ENCODE measurements around the gene C10orf105. TPM values are rescaled to one million over a fixed set of nuclear protein-coding genes. Genes with fewer than 3 reads are reported as not detected.
A peak's percentile ranks its signal among the peaks of the same experiment; 100 is the strongest.

C10orf105 gene
- total RNA-seq, 2 experiments from 2014 or later, result 0.24 to 0.41 TPM

GRCh38 chr10:71693377-71693776 is 26.2 kb downstream of the C10orf105 start:
- H3K4me3 Mint-ChIP-seq, result no peak overlapping the region
- DNase-seq, result no peak
- H3K9me3 Mint-ChIP-seq, result no peaks in the 10 kb centered on the region
- no peaks in the 10 kb centered on the region for H3K36me3 Mint-ChIP-seq
- H3K27me3 Mint-ChIP-seq, result no peaks in the 10 kb centered on the region
- H3K4me1 Mint-ChIP-seq, result peaks cover 34% of the 10 kb centered on the region
- H3K27ac Mint-ChIP-seq, result no peak overlapping the region

- Mint-ChIP-seq H3K36me3 (peaks cover 4% of the 10 kb centered on the region), H3K9me3 (peaks cover 5% of the 10 kb centered on the region), H3K4me3 (no peak overlapping the region), H3K27ac (no peak overlapping the region), H3K27me3 (no peaks in the 10 kb centered on the region), H3K4me1 (peaks cover 29% of the 10 kb centered on the region)
- DNase-seq, result no peak
These were observed 26.8 kb downstream of the C10orf105 start for GRCh38 chr10:71692598-71693306.

GRCh38 chr10:71691405-71691804 is 28.2 kb downstream of the C10orf105 start:
- Mint-ChIP-seq H3K4me3 (no peak overlapping the region), H3K36me3 (peaks cover 4% of the 10 kb centered on the region), H3K27ac (no peak overlapping the region), H3K4me1 (peaks cover 18% of the 10 kb centered on the region), H3K9me3 (peaks cover 5% of the 10 kb centered on the region), H3K27me3 (no peaks in the 10 kb centered on the region)
- no peak for DNase-seq

GRCh38 chr10:71690094-71690720 is 29.4 kb downstream of the C10orf105 start:
- Mint-ChIP-seq H3K36me3 (peaks cover 4% of the 10 kb centered on the region), H3K4me3 (no peak overlapping the region), H3K9me3 (peaks cover 5% of the 10 kb centered on the region), H3K27ac (no peak overlapping the region), H3K4me1 (peaks cover 14% of the 10 kb centered on the region), H3K27me3 (no peaks in the 10 kb centered on the region)
- no peak for DNase-seq

GRCh38 chr10:71688256-71688655 is 31.3 kb downstream of the C10orf105 start:
- peaks cover 8% of the 10 kb centered on the region for H3K4me1 Mint-ChIP-seq
- H3K27me3 Mint-ChIP-seq, result no peaks in the 10 kb centered on the region
- peaks cover 4% of the 10 kb centered on the region for H3K36me3 Mint-ChIP-seq
- H3K9me3 Mint-ChIP-seq, result peaks cover 5% of the 10 kb centered on the region
- H3K27ac Mint-ChIP-seq, result peak overlapping the region; percentile 80
- no peak for DNase-seq
- peak overlapping the region; percentile 2 for H3K4me3 Mint-ChIP-seq

GRCh38 chr10:71687480-71687879 is 32.1 kb downstream of the C10orf105 start:
- Mint-ChIP-seq H3K27me3 (no peaks in the 10 kb centered on the region), H3K36me3 (peaks cover 4% of the 10 kb centered on the region), H3K4me1 (peaks cover 8% of the 10 kb centered on the region), H3K9me3 (peaks cover 5% of the 10 kb centered on the region), H3K27ac (no peak overlapping the region), H3K4me3 (no peak overlapping the region)
- no peak for DNase-seq

GRCh38 chr10:71687077-71687476 is 32.5 kb downstream of the C10orf105 start:
- Mint-ChIP-seq H3K36me3 (peaks cover 4% of the 10 kb centered on the region), H3K9me3 (peaks cover 5% of the 10 kb centered on the region), H3K4me3 (no peak overlapping the region), H3K4me1 (peaks cover 8% of the 10 kb centered on the region), H3K27me3 (no peaks in the 10 kb centered on the region), H3K27ac (no peak overlapping the region)
- DNase-seq, result no peak

- Mint-ChIP-seq H3K9me3 (peaks cover 5% of the 10 kb centered on the region), H3K27ac (no peak overlapping the region), H3K4me1 (peaks cover 8% of the 10 kb centered on the region), H3K27me3 (no peaks in the 10 kb centered on the region), H3K4me3 (no peak overlapping the region), H3K36me3 (peaks cover 4% of the 10 kb centered on the region)
- no peak for DNase-seq
These were observed 33.9 kb downstream of the C10orf105 start for GRCh38 chr10:71685554-71686232.

GRCh38 chr10:71684356-71685173 is 35.0 kb downstream of the C10orf105 start:
- no peaks in the 10 kb centered on the region for H3K27me3 Mint-ChIP-seq
- DNase-seq, result peak; percentile 67

GRCh38 chr10:71683301-71683700 is 36.3 kb downstream of the C10orf105 start:
- peaks cover 5% of the 10 kb centered on the region for H3K9me3 Mint-ChIP-seq
- no peak for DNase-seq
- no peak overlapping the region for H3K27ac Mint-ChIP-seq
- no peak overlapping the region for H3K4me3 Mint-ChIP-seq
- peaks cover 3% of the 10 kb centered on the region for H3K36me3 Mint-ChIP-seq
- H3K27me3 Mint-ChIP-seq, result no peaks in the 10 kb centered on the region
- H3K4me1 Mint-ChIP-seq, result peaks cover 8% of the 10 kb centered on the region

More at GRCh38 chr10:71684356-71685173, 35.0 kb downstream of the C10orf105 start:
- peak overlapping the region; percentile 21 for H3K27ac Mint-ChIP-seq
- H3K4me3 Mint-ChIP-seq, result no peak overlapping the region
- peaks cover 4% of the 10 kb centered on the region for H3K36me3 Mint-ChIP-seq
- peaks cover 8% of the 10 kb centered on the region for H3K4me1 Mint-ChIP-seq
- H3K9me3 Mint-ChIP-seq, result peaks cover 5% of the 10 kb centered on the region

GRCh38 chr10:71681977-71682376 is 37.6 kb downstream of the C10orf105 start:
- Mint-ChIP-seq H3K4me3 (no peak overlapping the region), H3K9me3 (no peaks in the 10 kb centered on the region), H3K36me3 (no peaks in the 10 kb centered on the region), H3K27me3 (no peaks in the 10 kb centered on the region), H3K4me1 (peaks cover 8% of the 10 kb centered on the region), H3K27ac (no peak overlapping the region)
- DNase-seq, result no peak

GRCh38 chr10:71679425-71679824 is 40.2 kb downstream of the C10orf105 start:
- Mint-ChIP-seq H3K4me1 (peaks cover 5% of the 10 kb centered on the region), H3K27ac (no peak overlapping the region), H3K4me3 (no peak overlapping the region), H3K9me3 (no peaks in the 10 kb centered on the region), H3K36me3 (no peaks in the 10 kb centered on the region), H3K27me3 (no peaks in the 10 kb centered on the region)
- DNase-seq, result no peak

- Mint-ChIP-seq H3K4me1 (no peaks in the 10 kb centered on the region), H3K9me3 (no peaks in the 10 kb centered on the region), H3K4me3 (no peak overlapping the region)
These were observed 41.3 kb downstream of the C10orf105 start for GRCh38 chr10:71678057-71678805.

GRCh38 chr10:71677261-71677660 is 42.3 kb downstream of the C10orf105 start:
- no peak for DNase-seq
- Mint-ChIP-seq H3K36me3 (no peaks in the 10 kb centered on the region), H3K9me3 (no peaks in the 10 kb centered on the region), H3K4me1 (no peaks in the 10 kb centered on the region), H3K27me3 (no peaks in the 10 kb centered on the region), H3K27ac (no peak overlapping the region), H3K4me3 (no peak overlapping the region)

More at GRCh38 chr10:71678057-71678805, 41.3 kb downstream of the C10orf105 start:
- no peaks in the 10 kb centered on the region for H3K27me3 Mint-ChIP-seq
- no peak for DNase-seq
- no peak overlapping the region for H3K27ac Mint-ChIP-seq
- no peaks in the 10 kb centered on the region for H3K36me3 Mint-ChIP-seq
